ENCODE results near the gene LMOD3.

- TF ChIP-seq GATA2 (IDR thresholded peaks at IDR 0.05; ENCODE audit: low read depth, low read length) (no peak), GATA3 (IDR thresholded peaks at IDR 0.05; ENCODE audit: low read depth, low read length) (no peak)
Measured at GRCh38 chr3:69119138-69119537, 3.3 kb downstream of the LMOD3 start.

Measured in SH-SY5Y (cell line).